Activated CD4-positive, alpha-beta T cell treated with anti-CD3 and anti-CD28 coated beads, Interleukin-2, amount 50 U/mL, for 24 hours (primary cell): ENCODE results near the gene NRCAM.
"Not testable (repeated sequence)": the region's sequence is repeated elsewhere in the genome, so short reads cannot be mapped to it uniquely, and the experiment has no call there.

ENCODE experiments used
- DNase-seq, 2 donors: peaks; one replicate each; pipeline ENCODE4 v3.0.0-alpha.2; 2020; ENCODE audit warnings: low read depth in 1 of 2, low spot score in 1 of 2

Gene NRCAM

GRCh38 chr7:108348913-108349312 lies 107.3 kb downstream of the NRCAM start:
- DNase-seq = no peak

DNA sequence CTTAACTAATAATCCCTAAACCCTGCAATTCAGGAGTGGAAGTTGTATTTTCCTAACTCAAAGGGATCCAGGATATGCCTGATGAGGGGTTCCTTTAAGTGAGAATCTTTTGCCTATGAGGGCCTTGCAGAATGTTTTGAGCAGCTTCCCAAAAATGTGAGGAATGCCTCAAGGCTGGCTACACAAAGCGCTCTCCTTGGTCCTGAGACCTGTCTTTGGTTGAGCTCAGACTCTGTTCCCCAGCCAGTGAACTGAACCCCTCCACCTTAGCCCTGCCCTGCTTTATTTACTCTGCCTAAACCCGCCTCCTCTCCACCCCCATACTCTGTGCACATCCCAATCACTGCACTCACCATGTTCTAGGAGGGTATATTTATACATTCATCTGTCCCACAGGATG lies 108.6 kb downstream of the NRCAM start:
- no peak for DNase-seq

- no peak for DNase-seq
These were observed 110.4 kb downstream of the NRCAM start for GRCh38 chr7:108345710-108346336.

- DNase-seq = no peak
These were observed 115.3 kb downstream of the NRCAM start for GRCh38 chr7:108340856-108341411.

DNA sequence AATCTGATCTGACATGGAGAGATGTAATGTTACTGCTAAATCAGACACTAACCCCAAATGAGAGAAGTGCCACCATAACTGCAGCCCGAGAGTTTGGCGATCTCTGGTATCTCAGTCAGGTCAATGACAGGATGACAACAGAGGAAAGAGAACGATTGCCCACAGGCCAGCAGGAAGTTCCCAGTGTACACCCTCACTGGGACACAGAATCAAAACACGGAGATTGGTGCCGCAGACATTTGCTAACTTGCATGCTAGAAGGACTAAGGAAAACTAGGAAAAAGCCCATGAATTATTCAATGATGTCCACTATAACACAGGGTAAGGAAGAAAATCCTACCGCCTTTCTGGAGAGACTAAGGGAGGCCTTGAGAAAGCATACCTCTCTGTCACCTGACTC lies 115.8 kb downstream of the NRCAM start:
- DNase-seq = not testable (repeated sequence)

GRCh38 chr7:108335269-108335918 lies 120.8 kb downstream of the NRCAM start:
- DNase-seq = no peak

GRCh38 chr7:108332937-108333336 lies 123.3 kb downstream of the NRCAM start:
- no peak for DNase-seq

DNA sequence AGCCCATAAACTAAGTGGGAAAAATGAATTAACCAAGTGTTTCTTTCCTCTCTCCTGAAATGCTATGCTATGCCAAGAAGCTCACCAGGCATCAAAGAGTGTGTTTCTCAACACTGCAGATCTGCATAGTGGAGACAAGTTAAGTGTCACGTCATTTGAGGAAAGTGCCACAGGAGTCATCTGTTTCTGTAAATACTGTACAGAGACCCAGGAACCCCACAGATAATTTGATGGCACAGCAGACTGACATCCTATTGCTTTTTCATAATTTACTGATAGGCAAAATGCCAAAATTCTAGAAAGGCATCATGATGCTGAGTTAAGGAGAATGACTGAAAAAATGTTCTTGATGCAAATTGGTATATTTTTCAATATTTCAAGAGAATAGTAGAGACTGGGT lies 124.3 kb downstream of the NRCAM start:
- DNase-seq = no peak

DNA sequence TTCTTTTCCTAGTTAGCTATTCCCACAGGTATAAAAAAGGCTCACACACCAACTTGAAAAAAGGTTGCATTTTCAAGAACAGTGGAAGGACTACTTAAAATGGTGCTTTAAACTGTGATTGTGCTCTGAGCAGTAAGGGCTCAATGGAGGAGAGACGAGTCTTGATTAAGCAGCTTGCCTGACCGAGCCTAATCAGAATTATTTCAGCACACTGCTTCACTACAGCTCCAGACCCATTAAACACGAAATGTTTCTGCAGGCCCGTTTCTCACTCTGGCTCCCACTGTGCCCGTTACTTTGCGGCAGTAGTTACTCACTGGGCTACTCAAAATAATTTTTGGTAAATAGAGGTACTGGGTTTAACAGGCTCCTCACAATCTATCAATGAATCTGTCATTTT lies 126.0 kb downstream of the NRCAM start:
- DNase-seq = no peak

DNA sequence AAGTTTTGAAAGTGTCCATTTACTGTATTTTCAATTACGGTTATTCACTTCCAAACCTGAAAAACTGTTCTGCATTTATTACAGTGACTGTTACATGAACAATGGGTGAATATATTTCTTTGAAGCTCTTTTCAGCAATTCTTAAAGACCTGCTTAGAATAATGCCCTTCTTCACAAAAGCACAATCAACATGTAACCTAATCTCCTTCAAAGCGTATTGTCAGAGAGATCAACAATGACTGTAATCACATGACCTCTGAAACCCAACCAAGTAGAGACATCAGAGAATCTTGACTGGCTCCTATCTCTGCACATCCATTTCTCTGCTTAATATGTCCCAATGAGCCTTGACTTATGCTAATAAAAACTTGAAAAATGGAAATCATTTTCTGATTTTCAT lies 126.7 kb downstream of the NRCAM start:
- no peak for DNase-seq

- DNase-seq = no peak
These were observed 128.0 kb downstream of the NRCAM start for GRCh38 chr7:108328174-108328651.

GRCh38 chr7:108327353-108327752 lies 128.9 kb downstream of the NRCAM start:
- no peak for DNase-seq

- DNase-seq = no peak
These were observed 129.3 kb downstream of the NRCAM start for GRCh38 chr7:108326938-108327337.

DNA sequence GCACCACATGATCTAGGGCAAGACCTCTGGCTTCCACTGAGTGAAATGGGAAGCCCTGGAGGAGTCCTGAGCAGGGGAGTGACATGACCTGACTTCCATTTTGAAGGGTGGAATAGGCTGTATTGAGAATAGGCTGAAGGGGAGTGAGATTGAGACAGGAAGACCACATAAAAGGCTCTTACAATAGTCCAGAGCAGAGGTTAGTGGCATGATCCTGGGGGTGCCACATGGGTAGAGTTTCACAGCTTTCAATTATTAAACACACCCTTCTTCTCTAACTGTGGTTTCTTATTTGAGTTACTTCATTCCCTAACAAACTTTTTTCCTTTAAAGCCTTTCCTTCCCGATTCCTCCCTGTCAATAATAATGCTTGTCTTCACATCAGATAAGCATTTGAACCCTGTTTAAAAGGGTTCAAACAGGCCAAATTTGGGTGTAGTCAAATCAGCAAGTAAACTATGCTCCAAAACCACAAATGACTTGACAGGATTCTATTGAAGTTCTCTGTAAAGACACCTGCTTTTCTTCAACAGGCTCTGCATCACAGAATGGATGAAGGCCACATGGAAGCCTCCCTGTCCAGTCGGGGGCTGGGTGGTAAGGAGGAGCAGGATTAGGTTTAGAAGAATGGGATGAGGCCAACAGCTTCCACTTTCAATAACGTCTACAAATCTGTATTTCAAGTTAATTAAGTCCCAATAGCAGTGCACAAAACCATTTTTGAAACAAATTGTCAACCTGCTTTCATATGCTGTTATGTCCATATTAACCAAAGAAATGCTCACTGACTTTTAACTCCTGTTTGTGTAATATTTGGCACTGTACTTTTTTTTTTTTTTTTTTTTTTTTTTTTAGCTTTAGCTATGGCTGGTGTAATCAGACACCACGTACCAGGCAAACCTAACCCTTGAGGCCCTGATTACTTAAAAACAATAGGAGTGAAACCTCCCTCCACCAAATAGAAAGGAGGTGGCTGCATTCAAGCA lies 131.9 kb downstream of the NRCAM start:
- DNase-seq = no peak

GRCh38 chr7:108322925-108323832 lies 133.1 kb downstream of the NRCAM start:
- DNase-seq = no peak

DNA sequence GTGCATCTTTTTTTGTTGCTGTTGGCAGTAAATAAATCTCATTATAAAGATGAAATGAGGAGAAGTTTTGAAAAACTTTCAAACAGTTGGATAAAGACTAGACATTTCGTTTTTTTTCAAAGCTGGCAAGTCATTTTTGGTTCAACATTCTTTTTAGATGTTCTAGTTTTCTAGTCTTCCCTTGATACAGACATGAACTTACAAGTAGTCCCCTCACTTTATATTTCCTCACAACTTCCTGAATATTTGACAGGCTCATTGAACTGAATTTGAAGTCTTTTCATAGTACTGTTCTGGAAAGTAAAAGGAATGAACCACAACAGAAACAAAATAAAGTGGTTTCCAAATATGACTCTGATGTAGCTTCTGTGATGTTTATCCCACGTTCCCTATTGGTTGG lies 134.2 kb downstream of the NRCAM start:
- no peak for DNase-seq

- DNase-seq = no peak
These were observed 134.9 kb downstream of the NRCAM start for GRCh38 chr7:108321359-108321758.

DNA sequence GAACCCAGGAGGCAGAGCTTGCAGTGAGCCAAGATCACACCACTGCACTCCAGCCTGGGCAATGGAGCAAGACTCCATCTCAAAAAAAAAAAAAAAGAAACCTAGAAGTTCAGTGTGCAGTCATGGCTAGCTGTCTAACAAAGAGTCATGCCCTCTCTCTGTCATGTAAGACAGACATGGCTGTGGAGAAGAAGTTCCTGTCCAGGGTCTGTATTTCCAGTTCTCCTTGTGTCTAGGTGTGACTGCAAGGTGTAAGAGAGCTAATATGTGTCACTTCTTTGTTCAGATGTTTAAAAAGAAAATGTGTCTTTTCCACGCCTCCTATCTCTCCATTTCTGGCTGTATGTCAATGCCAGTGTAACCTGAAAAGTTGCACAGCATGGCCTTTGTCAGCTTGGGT lies 139.5 kb downstream of the NRCAM start:
- no peak for DNase-seq

DNA sequence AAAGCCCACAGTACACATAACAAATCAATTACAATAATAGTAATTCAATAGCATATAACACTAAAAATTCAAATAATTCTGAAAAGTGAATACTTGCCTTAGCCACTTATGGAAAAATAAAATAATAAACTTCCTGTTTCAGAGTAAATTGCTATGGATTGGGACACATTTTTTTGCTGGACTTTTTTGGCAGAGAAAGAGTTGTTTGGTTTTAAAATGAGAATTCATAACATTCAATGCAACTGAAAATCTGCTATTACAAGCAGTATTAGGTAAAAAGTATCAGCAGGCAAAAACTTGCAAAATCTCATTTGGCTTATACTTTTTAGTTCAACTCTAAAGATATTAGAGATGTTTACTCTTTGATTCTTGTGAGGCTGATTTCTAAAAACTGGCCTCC lies 141.7 kb downstream of the NRCAM start:
- DNase-seq = no peak

GRCh38 chr7:108314049-108314448 lies 142.2 kb downstream of the NRCAM start:
- no peak for DNase-seq
